HG02943 (cell line): ENCODE data around the gene DICER1.
"Not testable (repeated sequence)": the region's sequence is repeated elsewhere in the genome, so short reads cannot be mapped to it uniquely, and the experiment has no call there.

Source experiments
- ATAC-seq: cut with Tn5 transposase; IDR thresholded peaks from one replicate; pipeline ENCODE4 v1.9.1; 2021; ENCODE audit warnings: mild to moderate bottlenecking, low read depth, moderate library complexity; ENCODE audit not compliant: unreplicated experiment

Gene DICER1

GRCh38 chr14:95153866-95154265, 3.5 kb downstream of the DICER1 start:
- no peak for ATAC-seq

- ATAC-seq: no peak
These were observed 5.8 kb downstream of the DICER1 start for GRCh38 chr14:95151561-95151960.

- no peak for ATAC-seq
These were observed 6.4 kb downstream of the DICER1 start for GRCh38 chr14:95150910-95151309.

DNA sequence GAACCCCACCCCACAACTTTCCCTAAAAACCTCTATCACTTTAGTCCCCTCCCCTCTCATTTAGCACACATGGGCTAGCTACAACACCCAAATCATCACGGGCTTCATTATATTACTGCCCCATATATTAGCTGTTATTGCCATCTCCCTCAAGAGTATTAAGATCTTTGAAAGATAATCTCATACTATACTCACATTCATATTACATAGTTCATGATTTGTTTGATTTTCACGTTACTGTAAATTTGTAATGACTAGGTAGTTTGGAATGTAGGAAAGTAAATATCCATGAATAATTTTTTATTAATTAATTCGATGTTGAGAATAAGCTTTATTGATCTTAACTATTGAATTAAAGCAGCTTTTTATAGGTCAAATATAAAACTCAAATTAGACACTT, 7.9 kb downstream of the DICER1 start:
- no peak for ATAC-seq

GRCh38 chr14:95147597-95147996, 9.7 kb downstream of the DICER1 start:
- ATAC-seq: no peak

- ATAC-seq: no peak
These were observed 11.1 kb downstream of the DICER1 start for GRCh38 chr14:95146079-95146771.

- ATAC-seq: no peak
These were observed 12.5 kb downstream of the DICER1 start for GRCh38 chr14:95144849-95145248.

DNA sequence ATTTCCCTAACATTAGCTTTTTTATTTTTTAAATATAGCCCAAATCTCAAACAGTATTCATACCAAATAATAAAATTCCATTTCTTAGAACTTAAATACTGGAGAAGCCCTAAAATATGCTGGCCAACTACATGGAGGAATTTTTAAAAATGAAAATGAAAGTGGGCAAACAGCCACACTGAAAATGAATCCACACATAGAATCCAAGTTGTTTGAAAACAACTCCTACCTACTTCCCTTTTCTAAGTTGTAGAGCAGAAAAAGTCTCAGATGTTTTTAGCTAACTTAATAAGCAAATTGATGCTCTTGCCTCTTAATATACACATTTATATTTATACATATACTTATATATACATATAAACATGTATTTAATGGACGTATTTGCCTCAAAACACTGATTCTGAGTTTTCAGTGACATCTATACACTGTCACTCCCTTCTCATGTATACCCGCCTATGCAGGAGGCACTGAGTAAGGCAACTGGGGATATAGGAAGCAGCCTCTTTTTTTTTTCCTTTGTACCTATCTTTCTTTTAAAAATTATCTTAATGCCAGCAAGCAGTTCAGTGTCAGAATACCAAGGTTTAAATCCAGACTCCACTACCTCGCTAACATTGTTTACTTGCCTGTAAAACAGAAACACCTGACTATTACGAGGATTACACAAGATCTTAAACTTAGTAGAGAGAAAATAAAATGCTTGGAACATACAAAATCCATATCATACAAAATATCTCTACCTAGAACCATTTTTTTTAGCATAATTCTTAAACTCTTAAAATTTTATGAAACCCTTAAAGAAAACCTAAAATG, 13.3 kb downstream of the DICER1 start:
- no peak for ATAC-seq

GRCh38 chr14:95142208-95142607, 15.1 kb downstream of the DICER1 start:
- no peak for ATAC-seq

GRCh38 chr14:95141684-95142083, 15.6 kb downstream of the DICER1 start:
- ATAC-seq: no peak

- no peak for ATAC-seq
These were observed 17.1 kb downstream of the DICER1 start for GRCh38 chr14:95140060-95140858.

GRCh38 chr14:95138876-95139275, 18.5 kb downstream of the DICER1 start:
- ATAC-seq: no peak

- ATAC-seq: not testable (repeated sequence)
These were observed 18.9 kb downstream of the DICER1 start for GRCh38 chr14:95138455-95138854.

DNA sequence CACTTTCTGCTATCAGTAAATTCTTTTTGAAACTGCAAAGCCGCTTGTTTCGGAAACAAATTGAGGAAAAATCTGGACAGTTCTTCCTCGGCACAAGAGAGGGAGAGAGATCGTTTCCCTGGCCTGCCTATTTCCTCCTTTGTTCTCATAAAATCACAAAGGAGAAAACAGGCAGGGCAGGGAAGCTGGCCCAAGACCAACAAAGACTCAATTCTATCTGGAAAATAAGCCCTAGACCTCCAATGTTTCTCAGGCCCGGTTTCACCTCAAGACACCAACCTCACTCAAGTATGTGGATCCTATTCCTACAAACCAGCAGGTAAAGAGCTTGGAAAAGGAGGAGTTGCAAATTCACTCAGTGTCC, 19.5 kb downstream of the DICER1 start:
- ATAC-seq: no peak

GRCh38 chr14:95137164-95137803, 20.0 kb downstream of the DICER1 start:
- no peak for ATAC-seq

DNA sequence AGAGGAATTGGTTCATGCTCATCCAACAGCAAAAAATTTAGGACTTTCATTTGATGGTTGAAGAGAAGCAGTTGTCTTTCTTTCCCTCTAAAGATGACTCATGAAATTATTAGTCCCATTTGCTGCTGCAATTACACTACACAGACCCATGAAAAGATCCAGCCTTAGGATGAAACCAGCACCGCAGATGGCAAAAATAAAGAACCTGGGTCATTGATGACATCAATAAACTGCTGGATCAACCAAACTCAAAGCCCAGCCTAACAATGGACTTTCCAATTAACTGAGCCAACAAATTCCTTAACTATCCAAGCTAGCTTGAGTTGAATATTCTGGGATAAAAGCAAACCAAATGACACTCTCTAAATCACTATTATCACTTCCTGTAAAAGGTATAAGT, 20.7 kb downstream of the DICER1 start:
- ATAC-seq: no peak

- no peak for ATAC-seq
These were observed 22.9 kb downstream of the DICER1 start for GRCh38 chr14:95134304-95134933.

- no peak for ATAC-seq
These were observed 24.0 kb downstream of the DICER1 start for GRCh38 chr14:95133282-95133681.

- no peak for ATAC-seq
These were observed 24.6 kb downstream of the DICER1 start for GRCh38 chr14:95132760-95133159.

DNA sequence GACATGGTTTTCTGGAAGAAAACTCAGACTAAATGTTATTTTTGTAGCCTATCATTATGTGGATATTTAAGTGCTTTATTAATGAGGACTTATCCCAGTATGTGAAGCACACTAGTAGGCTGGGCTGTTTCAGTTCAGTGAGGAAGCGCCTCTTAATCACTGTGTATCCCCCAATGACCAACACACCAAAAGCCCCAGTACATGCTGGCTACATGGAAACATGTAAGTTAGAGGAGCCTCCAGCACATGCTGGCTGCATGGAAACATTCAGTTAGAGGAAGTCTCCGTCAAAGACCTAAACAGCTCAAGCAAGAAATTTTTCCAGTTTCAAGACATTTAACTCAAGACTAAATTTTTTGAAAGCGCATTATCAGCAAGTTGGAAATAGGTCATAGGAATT, 26.8 kb downstream of the DICER1 start:
- no peak for ATAC-seq
